ENCODE measurements around the gene ID3. TPM values are rescaled to one million over a fixed set of nuclear protein-coding genes. Genes with fewer than 3 reads are reported as not detected.

Gene ID3
- total RNA-seq, 1 experiment from 2014 or later, result 543 TPM

GRCh38 chr1:23566304-23566703 is 7.0 kb upstream of the ID3 start:
- no peak for DNase-seq (ENCODE audit: low spot score)

GRCh38 chr1:23565776-23566175 is 6.5 kb upstream of the ID3 start:
- DNase-seq (ENCODE audit: low spot score), result no peak

GRCh38 chr1:23564529-23565122 is 5.3 kb upstream of the ID3 start:
- no peak for DNase-seq (ENCODE audit: low spot score)

GRCh38 chr1:23563755-23564374 is 4.6 kb upstream of the ID3 start:
- no peak for DNase-seq (ENCODE audit: low spot score)

- no peak for DNase-seq (ENCODE audit: low spot score)
Measured at GRCh38 chr1:23563003-23563402, 3.7 kb upstream of the ID3 start.

- peak; percentile 99 for DNase-seq (ENCODE audit: low spot score)
Measured at GRCh38 chr1:23562137-23562876, 3.0 kb upstream of the ID3 start.

- no peak for DNase-seq (ENCODE audit: low spot score)
Measured at GRCh38 chr1:23561813-23562100, 2.5 kb upstream of the ID3 start.

GRCh38 chr1:23561076-23561812 is 1.9 kb upstream of the ID3 start:
- no peak for DNase-seq (ENCODE audit: low spot score)

GRCh38 chr1:23559985-23560741 is 862 bp upstream of the ID3 start:
- peak; percentile 84 for DNase-seq (ENCODE audit: low spot score)

- DNase-seq (ENCODE audit: low spot score), result no peak
Measured at GRCh38 chr1:23558872-23559135, 497 bp downstream of the ID3 start.

DNA sequence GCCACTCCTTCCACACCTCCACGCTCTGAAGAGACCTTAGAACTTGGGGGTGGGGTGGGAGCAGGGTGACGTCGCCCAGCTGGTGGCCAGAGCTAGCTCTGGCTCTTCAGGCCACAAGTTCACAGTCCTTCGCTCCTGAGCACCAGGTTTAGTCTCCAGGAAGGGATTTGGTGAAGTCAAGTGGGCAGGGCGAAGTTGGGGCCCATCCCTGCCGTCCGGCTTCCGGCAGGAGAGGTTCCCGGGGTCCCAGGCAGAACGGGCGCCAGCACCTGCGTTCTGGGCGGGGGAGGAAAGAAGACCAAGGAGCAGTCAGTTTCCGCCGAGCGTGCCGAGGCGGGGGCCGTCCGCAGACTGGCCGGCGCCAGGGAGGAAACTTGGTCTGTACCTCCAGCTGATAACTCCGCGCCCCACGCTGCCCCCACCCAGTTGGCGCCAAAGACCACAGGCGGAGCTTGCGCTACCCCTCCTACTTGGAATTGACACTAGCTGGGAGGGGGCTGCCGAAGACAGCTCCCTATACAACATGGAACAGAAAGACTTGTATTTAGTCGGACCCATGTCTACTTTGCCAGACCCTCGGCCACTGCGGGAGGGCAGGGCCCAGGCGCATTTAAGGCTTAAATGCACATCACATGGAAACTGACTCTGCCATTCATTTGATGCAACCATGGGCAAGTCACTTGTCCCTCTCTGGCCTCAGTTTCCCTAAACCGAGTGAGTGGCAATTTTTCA is 995 bp downstream of the ID3 start:
- peak; percentile 63 for DNase-seq (ENCODE audit: low spot score)

DNA sequence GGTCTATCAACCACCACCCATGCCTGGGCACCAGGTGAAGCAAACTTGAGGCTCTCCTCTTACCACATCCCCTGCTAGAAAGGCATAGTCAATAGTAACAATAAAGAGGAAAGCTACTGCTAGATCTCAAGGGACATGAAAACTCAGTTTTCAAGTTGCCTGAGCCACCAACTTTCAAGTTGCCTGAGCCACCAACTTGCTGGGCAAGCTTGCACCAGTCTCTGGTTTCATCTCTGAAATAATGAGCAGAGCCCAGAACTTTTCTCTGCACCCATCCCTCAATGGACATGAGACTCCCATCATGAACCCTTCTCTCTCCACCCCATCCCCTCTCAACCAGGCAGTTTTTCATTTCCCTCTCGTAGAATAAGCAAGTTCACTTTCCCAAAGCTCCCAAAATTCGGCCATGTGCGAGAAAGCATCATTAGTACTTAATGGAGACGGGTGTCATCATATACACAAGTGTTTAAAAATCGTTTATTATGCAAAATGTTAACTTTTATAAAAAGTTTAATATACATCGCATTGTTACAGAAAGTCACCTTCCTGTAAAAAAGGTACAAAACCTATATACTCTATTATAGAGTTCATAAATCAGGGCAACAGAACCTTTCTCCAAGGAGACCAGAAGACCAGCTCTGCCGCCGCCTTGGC is 1.7 kb downstream of the ID3 start:
- no peak for DNase-seq (ENCODE audit: low spot score)

- DNase-seq (ENCODE audit: low spot score), result peak; percentile 64
Measured at GRCh38 chr1:23556635-23557470, 2.4 kb downstream of the ID3 start.

DNA sequence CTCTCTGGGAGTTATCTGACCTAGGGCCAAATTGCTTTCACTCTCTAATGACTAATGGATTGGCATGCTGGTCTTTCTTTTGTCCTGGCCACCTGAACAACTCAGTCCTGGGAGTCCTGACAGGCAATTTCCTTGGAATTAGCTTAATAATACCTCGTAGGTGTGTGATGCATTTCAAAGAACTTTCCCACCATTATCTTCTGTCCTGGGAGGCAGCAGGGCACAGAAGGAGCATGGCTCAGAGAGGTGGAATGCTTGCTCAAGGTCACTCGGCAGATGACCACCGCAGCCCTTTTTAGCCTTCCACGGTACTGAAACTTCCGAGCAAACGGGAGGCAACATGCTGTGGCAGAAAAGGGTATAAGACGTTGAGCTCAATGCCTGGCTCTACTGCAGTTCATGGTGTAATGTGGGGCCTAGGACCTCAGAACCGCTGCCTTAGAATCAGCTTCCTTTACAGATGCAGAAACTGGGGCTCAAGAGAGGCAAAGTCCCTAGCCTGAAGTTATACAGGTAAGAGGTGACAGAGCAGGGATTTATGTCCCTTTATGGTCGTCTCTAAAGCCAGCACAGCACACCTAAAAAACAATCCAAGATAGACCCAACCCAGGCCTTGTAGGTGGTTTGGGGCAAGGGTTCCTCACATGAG is 3.2 kb downstream of the ID3 start:
- peak; percentile 67 for DNase-seq (ENCODE audit: low spot score)

DNA sequence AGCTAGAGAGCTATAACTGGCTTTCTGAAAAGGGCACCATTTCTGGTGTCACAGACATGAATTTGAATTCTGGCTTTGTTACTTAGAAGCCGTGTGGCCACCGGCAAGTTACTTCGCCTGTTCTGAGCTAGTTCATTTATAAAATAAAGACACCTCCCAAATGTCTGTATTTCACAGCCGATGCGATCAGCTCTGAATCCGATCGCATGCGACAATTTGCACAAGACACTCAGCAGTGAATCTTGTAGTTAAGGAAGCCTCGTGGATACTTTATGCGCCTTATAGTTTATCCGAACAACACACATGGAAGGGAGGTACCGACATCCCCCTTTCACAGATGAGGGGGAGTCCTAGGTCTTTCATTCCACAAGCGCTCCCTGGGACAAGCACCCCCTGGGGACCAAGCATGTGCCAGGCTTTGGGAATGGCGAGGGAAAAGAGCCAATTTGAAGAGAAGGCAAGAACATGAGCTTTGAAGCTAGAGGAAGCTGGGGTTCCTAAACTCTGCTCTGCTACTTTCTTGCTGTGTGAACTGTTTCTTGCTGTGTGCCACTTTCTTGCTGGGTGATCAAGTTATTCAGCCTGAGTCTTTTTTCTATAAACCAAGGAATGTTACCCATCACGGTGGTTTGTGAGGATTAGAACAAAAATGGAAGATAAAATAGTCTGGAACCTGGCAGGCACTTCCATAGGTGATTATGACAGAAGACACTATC is 3.9 kb downstream of the ID3 start:
- DNase-seq (ENCODE audit: low spot score), result peak; percentile 55

- peak; percentile 77 for DNase-seq (ENCODE audit: low spot score)
Measured at GRCh38 chr1:23554481-23555269, 4.6 kb downstream of the ID3 start.

DNA sequence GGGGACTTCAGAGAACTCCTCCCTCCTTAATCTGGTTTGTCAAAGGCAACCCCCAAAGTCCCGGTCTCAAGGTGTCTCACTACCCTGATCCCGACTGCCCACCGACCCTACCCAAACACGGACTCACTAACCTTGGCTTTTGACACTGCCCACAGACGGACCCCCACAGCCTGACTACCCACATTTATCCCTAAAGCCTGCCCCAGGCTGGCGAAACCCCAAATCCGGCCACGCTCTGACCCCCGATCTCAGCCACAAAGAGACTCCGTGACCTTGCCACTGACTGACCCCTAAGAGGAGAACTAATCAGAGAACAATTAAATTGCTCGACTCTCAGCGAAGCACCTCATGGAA is 5.2 kb downstream of the ID3 start:
- no peak for DNase-seq (ENCODE audit: low spot score)

All from H4 (cell line).